CD4-positive, alpha-beta memory T cell (primary cell): ENCODE measurements around the gene P2RX6. TPM values are rescaled to one million over a fixed set of nuclear protein-coding genes. Genes with fewer than 3 reads are reported as not detected.

Experiments
- CTCF ChIA-PET: fragments of 350-600 bp; sonication (Branson Sonifier 250); formaldehyde crosslinking; loops from one replicate; lab custom pipeline; 2021; ENCODE audit warnings: inconsistent platforms; ENCODE audit not compliant: partially characterized antibody; lab: Charles Lee
- POLR2A ChIA-PET: fragments of 350-600 bp; sonication (Branson Sonifier 250); formaldehyde crosslinking; loops from one replicate; lab custom pipeline; 2021; ENCODE audit not compliant: partially characterized antibody; lab: Charles Lee
- DNase-seq, 5 donors: peaks; one replicate each; pipeline versions ENCODE4 v3.0.0 to v3.0.0-alpha.2; 2020 to 2022; ENCODE audit warnings: mixed read lengths in 1 of 5
- H3K27ac ChIP-seq: one replicate; pipeline ENCODE4 v1.7.0; 2013; ENCODE audit warnings: low read depth, low read length
- H3K27me3 ChIP-seq: 2 replicates; pipeline ENCODE4 v1.7.0; 2013; ENCODE audit warnings: mild to moderate bottlenecking, low read length, moderate library complexity; ENCODE audit not compliant: insufficient read depth
- H3K36me3 ChIP-seq: 2 replicates; pipeline ENCODE4 v1.7.0; 2013; ENCODE audit warnings: mild to moderate bottlenecking, low read length, moderate library complexity; ENCODE audit not compliant: insufficient read depth
- H3K4me1 ChIP-seq: 2 replicates; pipeline ENCODE4 v1.7.0; 2013; ENCODE audit warnings: mild to moderate bottlenecking, low read length, moderate library complexity; ENCODE audit not compliant: insufficient read depth
- H3K4me3 ChIP-seq, 2 donors: one replicate each; pipeline ENCODE4 v1.7.0; 2013; ENCODE audit warnings: low read length in 2 of 2, mild to moderate bottlenecking in 1 of 2
- H3K9me3 ChIP-seq, 2 donors: one replicate each; pipeline ENCODE4 v1.7.0; 2013; ENCODE audit warnings: low read length in 2 of 2, control low read depth in 1 of 2; ENCODE audit not compliant: control insufficient read depth in 1 of 2
- H3K27ac Mint-ChIP-seq, 7 donors: one replicate each; pipeline ENCODE4 v1.8.0; 2020 to 2021; ENCODE audit warnings: mixed read lengths in 7 of 7, mild to moderate bottlenecking in 6 of 7, inconsistent platforms in 3 of 7, moderate library complexity in 3 of 7
- H3K27me3 Mint-ChIP-seq, 2 donors: one replicate each; pipeline ENCODE4 v1.8.0; 2020 to 2021; ENCODE audit warnings: mixed read lengths in 2 of 2
- H3K36me3 Mint-ChIP-seq, 2 donors: one replicate each; pipeline ENCODE4 v1.8.0; 2020 to 2021; ENCODE audit warnings: mixed read lengths in 2 of 2, inconsistent platforms in 1 of 2, mild to moderate bottlenecking in 1 of 2
- H3K4me1 Mint-ChIP-seq, 4 donors: one replicate each; pipeline ENCODE4 v1.8.0; 2020 to 2021; ENCODE audit warnings: mixed read lengths in 4 of 4, mild to moderate bottlenecking in 1 of 4
- H3K4me3 Mint-ChIP-seq, 8 donors: one replicate each; pipeline ENCODE4 v1.8.0; 2020 to 2021; ENCODE audit warnings: mixed read lengths in 8 of 8, mild to moderate bottlenecking in 7 of 8, moderate library complexity in 6 of 8, inconsistent platforms in 3 of 8
- H3K9me3 Mint-ChIP-seq, 8 donors: one replicate each; pipeline ENCODE4 v1.8.0; 2020 to 2021; ENCODE audit warnings: mixed read lengths in 8 of 8, mild to moderate bottlenecking in 5 of 8, inconsistent platforms in 3 of 8, moderate library complexity in 1 of 8
- intact Hi-C: fragments of 100-400 bp; cut with micrococcal nuclease; formaldehyde crosslinking; loops from one replicate; pipeline ENCODE4 v1.15.1; 2023
- polyA plus RNA-seq, 2 donors: library from polyadenylated mRNA; unstranded; fragments of 300-500 nt; fragmentation: Illumina TruSeq; gene quantifications; one replicate each; pipeline ENCODE4 v1.2.3, GENCODE V29; 2021
- total RNA-seq, 2 experiments: library from RNA; stranded (reverse); gene quantifications; one replicate each; pipeline ENCODE4 v1.2.3, GENCODE V29; 2021

The P2RX6 gene
- total and polyA plus RNA-seq, 4 experiments from 2014 or later = 0.19 to 1.2 (median 1.1) TPM; not detected in 1

DNA sequence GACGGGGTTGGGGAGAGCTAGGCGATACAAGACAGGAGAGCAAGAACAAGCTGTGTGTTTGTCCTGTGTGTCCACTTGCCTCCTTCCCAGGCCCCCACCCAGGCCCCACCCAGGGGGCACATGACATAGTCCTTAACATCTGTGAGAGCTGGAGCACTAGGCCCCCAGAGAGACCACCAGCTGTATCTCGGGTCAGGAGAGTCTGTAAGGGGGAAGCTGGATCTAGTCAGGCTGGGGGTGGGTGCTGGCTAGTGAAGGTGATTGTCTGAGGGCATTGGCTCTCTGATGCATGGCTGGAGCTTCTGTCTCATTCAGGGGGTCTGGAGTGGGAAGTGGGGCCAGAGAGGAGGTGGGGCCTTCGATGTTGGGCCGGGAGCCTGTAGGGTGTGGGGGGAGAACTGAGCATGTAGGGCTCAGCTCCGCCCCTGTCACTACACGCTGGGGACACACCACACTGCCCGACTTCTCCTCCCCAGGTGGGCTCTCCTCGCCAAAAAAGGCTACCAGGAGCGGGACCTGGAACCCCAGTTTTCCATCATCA lies 571 bp downstream of the P2RX6 start:
- H3K9me3 ChIP-seq = no peaks in the 10 kb centered on the region
- peak overlapping the region in 5 of 7 donors; percentile 53 to 99 (median 97) for H3K27ac Mint-ChIP-seq

DNA sequence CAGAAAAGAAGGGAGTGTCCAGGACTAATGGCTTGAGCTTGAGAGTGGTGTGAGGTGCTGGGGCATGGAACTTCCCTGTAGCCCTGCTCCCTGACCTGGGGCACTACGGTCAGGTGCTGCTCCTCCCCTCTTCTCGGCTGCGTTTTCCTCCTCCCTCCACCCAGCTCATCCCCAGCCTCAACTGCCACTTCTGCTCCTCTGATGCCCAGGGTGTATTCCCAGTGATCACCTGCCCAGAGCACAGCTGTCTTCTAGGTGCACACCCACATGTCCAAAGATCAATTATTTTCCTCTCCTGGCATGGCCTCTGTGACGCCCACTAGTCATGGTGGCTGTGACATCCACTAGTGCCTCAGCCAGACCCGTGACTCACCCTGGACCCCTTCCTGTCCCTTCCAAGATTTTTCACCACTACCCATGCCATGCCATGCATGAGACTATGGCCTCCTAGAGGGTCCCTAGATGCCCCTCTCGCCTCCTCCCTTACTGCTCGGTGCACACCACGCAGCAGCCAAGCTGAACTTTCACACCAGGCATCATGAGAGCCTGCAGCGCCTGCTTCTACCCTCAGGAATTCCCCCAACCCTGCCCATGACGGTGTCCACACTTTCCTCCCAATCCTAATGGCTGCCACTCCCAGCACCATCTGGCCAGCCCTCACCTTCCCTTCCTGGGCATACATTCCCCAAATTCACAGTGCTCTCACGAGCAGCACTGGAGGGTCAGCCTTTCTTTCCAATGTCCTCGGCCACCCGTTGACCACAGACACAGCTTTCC lies 1.9 kb downstream of the P2RX6 start:
- peak overlapping the region in 5 of 8 donors; percentile 8 to 63 (median 29) for H3K4me3 Mint-ChIP-seq
- peaks cover 0 to 2% (median 0%) of the 10 kb centered on the region in 8 donors for H3K9me3 Mint-ChIP-seq
- H3K4me1 ChIP-seq = peaks cover 23% of the 10 kb centered on the region
- H3K36me3 ChIP-seq = no peaks in the 10 kb centered on the region
- H3K27me3 ChIP-seq = no peaks in the 10 kb centered on the region
- H3K27ac Mint-ChIP-seq = peak overlapping the region in 6 of 7 donors; percentile 62 to 87 (median 72)
- ChIA-PET POLR2A (no interaction called here), CTCF (no interaction called here)
- no peaks in the 10 kb centered on the region for H3K36me3 Mint-ChIP-seq
- H3K4me1 Mint-ChIP-seq = peaks cover 14 to 36% (median 23%) of the 10 kb centered on the region in 4 donors
- H3K27ac ChIP-seq = no peak overlapping the region
- no peaks in the 10 kb centered on the region for H3K27me3 Mint-ChIP-seq
- intact Hi-C loops = no loop called here
- H3K9me3 ChIP-seq = no peaks in the 10 kb centered on the region
- no peak for DNase-seq
- H3K4me3 ChIP-seq = no peak overlapping the region

More for the DNA sequence above, 571 bp downstream of the P2RX6 start:
- Histone ChIP-seq H3K27ac (no peak overlapping the region), H3K4me1 (peaks cover 23% of the 10 kb centered on the region), H3K36me3 (no peaks in the 10 kb centered on the region), H3K27me3 (no peaks in the 10 kb centered on the region), H3K4me3 (no peak overlapping the region)
- Mint-ChIP-seq H3K4me3 (peak overlapping the region in 6 of 8 donors; percentile 13 to 91 (median 33)), H3K27me3 (no peaks in the 10 kb centered on the region), H3K4me1 (peaks cover 14 to 36% (median 23%) of the 10 kb centered on the region in 4 donors), H3K36me3 (no peaks in the 10 kb centered on the region), H3K9me3 (peaks cover 0 to 2% (median 0%) of the 10 kb centered on the region in 8 donors)
- intact Hi-C loops = no loop called here
- ChIA-PET POLR2A (interaction anchor here (4.5 kb wide), 1 partner anchor 13 kb away, joined by 48 read pairs; the partner anchor contains the start of gene THAP7), CTCF (interaction anchor here (1.3 to 1.4 kb wide), 2 partner anchors 10 to 34 kb away, joined by 3 to 4 read pairs; partner anchors contain the start of gene LZTR1)
- no peak for DNase-seq

DNA sequence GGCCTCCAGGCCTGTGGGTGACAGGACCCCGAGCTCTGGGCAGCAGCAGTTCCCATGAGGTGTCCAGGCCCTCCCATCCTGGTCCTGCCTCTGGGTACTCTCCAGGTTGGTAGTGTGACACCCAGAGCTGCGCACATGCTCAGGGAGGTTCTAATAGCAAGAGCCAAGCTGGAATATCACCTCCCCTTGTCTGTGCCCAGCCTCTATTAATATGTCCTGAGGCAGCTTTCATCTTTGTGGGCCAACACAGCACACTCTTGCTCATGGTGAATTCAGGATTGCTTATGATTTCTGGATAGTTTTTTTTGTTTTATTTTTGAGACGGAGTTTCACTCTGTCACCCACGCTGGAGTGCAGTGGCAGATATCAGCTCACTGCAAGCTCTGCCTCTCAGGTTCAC lies 3.3 kb downstream of the P2RX6 start:
- ChIA-PET POLR2A (no interaction called here), CTCF (no interaction called here)
- no peak overlapping the region for H3K27ac ChIP-seq
- no peaks in the 10 kb centered on the region for H3K27me3 ChIP-seq
- DNase-seq = no peak
- H3K27me3 Mint-ChIP-seq = no peaks in the 10 kb centered on the region
- H3K9me3 Mint-ChIP-seq = peaks cover 0 to 2% (median 0%) of the 10 kb centered on the region in 8 donors
- no peak overlapping the region for H3K4me3 ChIP-seq
- no peaks in the 10 kb centered on the region for H3K36me3 ChIP-seq
- H3K4me3 Mint-ChIP-seq = peak overlapping the region in 1 of 8 donors; percentile 41
- H3K27ac Mint-ChIP-seq = peak overlapping the region in 1 of 7 donors; percentile 81
- H3K4me1 Mint-ChIP-seq = peaks cover 14 to 32% (median 21%) of the 10 kb centered on the region in 4 donors
- intact Hi-C loops = no loop called here
- no peaks in the 10 kb centered on the region for H3K9me3 ChIP-seq
- H3K4me1 ChIP-seq = peaks cover 23% of the 10 kb centered on the region
- H3K36me3 Mint-ChIP-seq = no peaks in the 10 kb centered on the region

DNA sequence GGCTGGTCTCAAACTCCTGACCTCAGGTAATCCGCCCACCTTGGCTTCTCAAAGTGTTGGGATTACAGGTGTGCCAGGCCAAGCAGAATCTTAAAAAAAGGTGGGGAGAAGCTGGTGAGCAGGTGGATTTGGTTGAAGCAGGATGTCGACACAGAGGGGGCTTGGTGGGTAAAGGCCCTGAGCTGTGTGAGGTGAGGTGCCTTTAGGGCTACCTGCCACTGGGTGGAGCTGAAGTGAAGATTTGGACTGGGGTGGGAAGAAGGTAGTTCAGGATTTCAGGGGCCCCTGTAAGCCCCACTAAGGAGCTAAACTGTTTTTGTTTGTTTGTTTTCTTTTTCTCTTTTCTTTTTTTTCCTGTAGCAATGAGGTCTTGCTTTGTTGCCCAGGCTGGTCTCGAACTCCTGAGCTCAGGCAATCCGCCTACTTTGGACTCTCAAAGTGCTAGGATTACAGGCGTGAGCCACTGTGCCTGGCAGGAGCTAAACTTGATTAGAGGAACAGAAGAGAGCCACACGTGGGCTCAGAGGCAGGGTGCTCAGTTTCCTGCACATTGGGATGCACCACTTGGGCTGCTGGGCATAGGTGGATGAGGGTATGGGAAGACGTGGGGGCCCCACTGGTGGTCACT lies 6.0 kb downstream of the P2RX6 start:
- Mint-ChIP-seq H3K9me3 (peaks cover 0 to 2% (median 0%) of the 10 kb centered on the region in 8 donors), H3K4me3 (peak overlapping the region in 1 of 8 donors; percentile 21), H3K4me1 (peaks cover 7 to 20% (median 12%) of the 10 kb centered on the region in 4 donors), H3K27ac (peak overlapping the region in 2 of 7 donors; percentile 18 to 50), H3K36me3 (no peaks in the 10 kb centered on the region), H3K27me3 (no peaks in the 10 kb centered on the region)
- CTCF ChIA-PET = interaction anchor here (0.8 kb wide), 1 partner anchor 15 kb away, joined by 3 read pairs; no protein-coding TSS in a partner anchor
- POLR2A ChIA-PET = no interaction called here
- no peaks in the 10 kb centered on the region for H3K27me3 ChIP-seq
- no peak overlapping the region for H3K27ac ChIP-seq
- intact Hi-C loops = no loop called here
- peaks cover 12% of the 10 kb centered on the region for H3K4me1 ChIP-seq
- H3K36me3 ChIP-seq = no peaks in the 10 kb centered on the region
- H3K4me3 ChIP-seq = no peak overlapping the region
- no peaks in the 10 kb centered on the region for H3K9me3 ChIP-seq
- DNase-seq = no peak

DNA sequence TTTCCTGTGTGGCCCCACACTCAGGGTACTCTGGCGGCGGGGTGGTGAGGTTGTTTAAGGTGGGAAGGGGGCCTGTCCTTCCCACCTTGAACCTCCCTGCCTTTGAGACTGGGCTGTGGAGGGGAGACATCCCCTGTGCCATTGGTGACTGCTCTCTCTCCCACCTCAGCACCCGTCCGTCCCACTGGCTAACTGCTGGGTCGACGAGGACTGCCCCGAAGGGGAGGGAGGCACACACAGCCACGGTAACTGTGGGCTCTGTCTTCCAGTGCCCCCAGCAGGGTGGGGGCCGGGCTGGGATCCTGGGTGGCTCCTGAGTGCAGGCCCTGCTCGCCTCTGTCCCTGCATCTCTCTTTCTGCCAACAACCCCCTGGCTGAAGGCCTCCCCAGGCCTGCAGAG lies 7.5 kb downstream of the P2RX6 start:
- no peak overlapping the region for H3K27ac ChIP-seq
- Mint-ChIP-seq H3K4me1 (peaks cover 7 to 10% (median 10%) of the 10 kb centered on the region in 4 donors), H3K9me3 (peaks cover 0 to 2% (median 0%) of the 10 kb centered on the region in 8 donors), H3K36me3 (no peaks in the 10 kb centered on the region), H3K27ac (no peak overlapping the region), H3K4me3 (no peak overlapping the region), H3K27me3 (no peaks in the 10 kb centered on the region)
- no peak for DNase-seq
- ChIA-PET POLR2A (no interaction called here), CTCF (no interaction called here)
- no peaks in the 10 kb centered on the region for H3K36me3 ChIP-seq
- H3K27me3 ChIP-seq = no peaks in the 10 kb centered on the region
- H3K4me1 ChIP-seq = peaks cover 13% of the 10 kb centered on the region
- H3K4me3 ChIP-seq = no peak overlapping the region
- intact Hi-C loops = no loop called here
- H3K9me3 ChIP-seq = no peaks in the 10 kb centered on the region

DNA sequence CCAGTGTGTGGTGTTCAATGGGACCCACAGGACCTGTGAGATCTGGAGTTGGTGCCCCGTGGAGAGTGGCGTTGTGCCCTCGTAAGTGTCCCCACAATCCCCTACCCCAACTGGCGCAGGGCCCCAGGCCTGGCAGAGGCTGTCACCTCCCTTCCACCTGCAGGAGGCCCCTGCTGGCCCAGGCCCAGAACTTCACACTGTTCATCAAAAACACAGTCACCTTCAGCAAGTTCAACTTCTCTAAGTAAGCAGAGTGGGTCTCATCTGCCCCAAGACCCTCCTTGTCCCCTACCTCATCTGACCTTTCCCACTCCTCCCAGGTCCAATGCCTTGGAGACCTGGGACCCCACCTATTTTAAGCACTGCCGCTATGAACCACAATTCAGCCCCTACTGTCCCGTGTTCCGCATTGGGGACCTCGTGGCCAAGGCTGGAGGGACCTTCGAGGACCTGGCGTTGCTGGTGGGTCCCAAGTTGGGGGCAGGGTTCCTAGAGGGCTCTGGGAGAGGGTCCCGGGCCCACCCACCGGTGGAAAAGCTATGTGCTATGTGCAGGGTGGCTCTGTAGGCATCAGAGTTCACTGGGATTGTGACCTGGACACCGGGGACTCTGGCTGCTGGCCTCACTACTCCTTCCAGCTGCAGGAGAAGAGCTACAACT lies 8.1 kb downstream of the P2RX6 start:
- Histone ChIP-seq H3K27me3 (no peaks in the 10 kb centered on the region), H3K9me3 (no peaks in the 10 kb centered on the region), H3K4me3 (no peak overlapping the region), H3K27ac (no peak overlapping the region), H3K36me3 (no peaks in the 10 kb centered on the region), H3K4me1 (peaks cover 13% of the 10 kb centered on the region)
- Mint-ChIP-seq H3K9me3 (peaks cover 0 to 2% (median 0%) of the 10 kb centered on the region in 8 donors), H3K36me3 (no peaks in the 10 kb centered on the region), H3K27me3 (no peaks in the 10 kb centered on the region), H3K4me3 (no peak overlapping the region), H3K27ac (peak overlapping the region in 1 of 7 donors; percentile 57), H3K4me1 (peaks cover 7 to 10% (median 10%) of the 10 kb centered on the region in 4 donors)
- ChIA-PET CTCF (interaction anchor here (0.9 kb wide), 1 partner anchor 21 kb away, joined by 3 read pairs; no protein-coding TSS in a partner anchor), POLR2A (no interaction called here)
- no peak for DNase-seq
- intact Hi-C loops = no loop called here
